DMS53 treated with DMSO at 0.1 percent for 48 hours (cell line): Measurements from ENCODE around the gene FOXO3.
A peak's percentile ranks its signal among the peaks of the same experiment; 100 is the strongest.
"Not testable (repeated sequence)": the region's sequence is repeated elsewhere in the genome, so short reads cannot be mapped to it uniquely, and the experiment has no call there.

ENCODE experiments used
- DNase-seq: peaks from one replicate; lab custom pipeline; 2025; ENCODE audit not compliant: unreplicated experiment; lab: John Stamatoyannopoulos, UW

FOXO3 gene

GRCh38 chr6:108681721-108682120 lies 121.0 kb downstream of the FOXO3 start:
- not testable (repeated sequence) for DNase-seq

DNA sequence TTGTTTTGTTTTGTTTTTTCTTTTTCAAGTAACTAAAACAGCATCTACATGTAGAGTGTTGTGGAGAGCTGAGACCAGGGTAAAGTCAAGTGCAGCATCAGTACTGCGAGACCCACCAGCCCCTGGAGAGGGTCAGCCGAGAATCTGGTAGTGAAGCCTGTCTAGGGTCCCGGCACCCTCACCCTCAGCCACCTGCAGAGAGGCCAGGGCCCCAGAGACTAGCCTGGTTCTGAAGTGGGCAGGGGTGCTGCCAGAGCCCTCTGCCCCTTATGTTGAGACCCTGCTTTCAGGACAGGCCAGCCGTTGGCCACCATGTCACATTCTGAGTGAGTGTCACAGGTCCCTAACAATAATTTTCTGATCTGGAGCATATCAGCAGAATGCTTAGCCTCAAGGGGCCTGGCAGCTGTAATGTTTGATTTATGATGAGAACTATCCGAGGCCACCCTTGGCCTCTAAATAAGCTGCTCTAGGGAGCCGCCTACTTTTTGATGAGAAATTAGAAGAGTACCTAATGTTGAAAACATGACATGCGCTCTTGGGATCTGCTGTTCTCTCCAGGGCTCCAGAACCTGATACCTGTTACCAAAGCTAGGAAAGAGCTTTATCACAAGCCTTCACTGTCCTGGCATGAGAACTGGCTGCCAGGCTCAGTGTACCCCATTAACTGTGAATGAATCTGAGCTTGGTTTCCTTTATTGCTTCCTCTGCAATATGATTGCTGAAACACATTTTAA lies 121.8 kb downstream of the FOXO3 start:
- DNase-seq: not testable (repeated sequence)

DNA sequence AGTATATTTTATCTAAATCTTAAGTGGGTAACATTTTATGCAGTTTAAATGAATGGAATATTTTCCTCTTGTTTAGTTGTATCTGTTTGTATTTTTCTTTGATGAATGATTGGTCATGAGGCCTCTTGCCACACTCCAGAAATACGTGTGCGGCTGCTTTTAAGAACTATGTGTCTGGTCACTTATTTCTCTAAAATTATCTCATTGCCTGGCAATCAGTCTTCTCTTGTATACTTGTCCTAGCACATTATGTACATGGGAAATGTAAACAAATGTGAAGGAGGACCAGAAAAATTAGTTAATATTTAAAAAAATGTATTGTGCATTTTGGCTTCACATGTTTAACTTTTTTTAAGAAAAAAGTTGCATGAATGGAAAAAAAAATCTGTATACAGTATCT lies 123.3 kb downstream of the FOXO3 start:
- not testable (repeated sequence) for DNase-seq

DNA sequence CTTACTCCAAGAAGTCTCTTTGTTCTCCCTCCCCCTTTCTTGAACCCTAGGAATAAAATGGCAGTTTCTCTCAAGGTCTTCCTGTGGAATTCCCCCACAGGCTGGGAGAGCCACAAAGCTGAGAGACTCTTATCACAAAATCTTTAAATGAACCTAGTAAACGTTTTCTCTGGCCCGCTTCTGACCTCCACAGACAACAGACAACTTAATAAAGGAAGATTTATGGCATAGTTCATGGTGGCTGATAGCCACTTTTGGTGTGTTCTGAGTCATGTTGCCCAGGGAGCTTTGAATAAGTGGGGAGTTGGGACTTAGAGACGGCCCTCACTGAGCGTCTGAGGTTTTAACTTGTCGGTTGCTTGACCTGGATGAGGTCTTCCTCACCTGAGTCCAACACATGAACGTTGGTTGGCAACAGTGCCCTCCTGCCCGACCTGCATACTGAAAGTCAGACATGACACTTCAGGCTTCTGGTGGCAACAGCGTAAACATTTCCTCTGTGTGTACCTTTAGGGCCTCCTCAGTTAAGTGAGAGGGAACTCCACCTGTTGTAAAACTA lies 124.1 kb downstream of the FOXO3 start:
- DNase-seq: no peak

DNA sequence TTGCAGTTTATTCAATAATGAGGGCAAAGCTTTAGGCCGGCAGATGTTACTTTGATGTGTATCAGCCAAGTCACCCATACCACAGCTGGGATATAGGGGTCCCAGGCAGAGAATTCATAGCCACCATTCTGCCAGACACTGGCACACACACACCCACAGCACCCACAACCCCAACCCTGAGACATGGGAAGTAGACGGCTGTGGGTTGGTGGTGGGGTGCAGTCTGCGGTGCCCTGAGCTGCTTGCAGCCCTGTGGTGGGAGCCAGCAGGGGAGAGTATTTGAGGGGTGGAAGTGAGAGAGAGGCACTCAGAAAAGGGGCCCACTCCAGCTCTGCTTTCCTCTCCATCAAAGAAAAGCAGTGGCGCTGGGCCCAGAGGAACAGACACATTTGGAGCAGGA lies 125.3 kb downstream of the FOXO3 start:
- no peak for DNase-seq

GRCh38 chr6:108686896-108687295 lies 126.2 kb downstream of the FOXO3 start:
- no peak for DNase-seq

- no peak for DNase-seq
These were observed 127.2 kb downstream of the FOXO3 start for GRCh38 chr6:108687921-108688320.

DNA sequence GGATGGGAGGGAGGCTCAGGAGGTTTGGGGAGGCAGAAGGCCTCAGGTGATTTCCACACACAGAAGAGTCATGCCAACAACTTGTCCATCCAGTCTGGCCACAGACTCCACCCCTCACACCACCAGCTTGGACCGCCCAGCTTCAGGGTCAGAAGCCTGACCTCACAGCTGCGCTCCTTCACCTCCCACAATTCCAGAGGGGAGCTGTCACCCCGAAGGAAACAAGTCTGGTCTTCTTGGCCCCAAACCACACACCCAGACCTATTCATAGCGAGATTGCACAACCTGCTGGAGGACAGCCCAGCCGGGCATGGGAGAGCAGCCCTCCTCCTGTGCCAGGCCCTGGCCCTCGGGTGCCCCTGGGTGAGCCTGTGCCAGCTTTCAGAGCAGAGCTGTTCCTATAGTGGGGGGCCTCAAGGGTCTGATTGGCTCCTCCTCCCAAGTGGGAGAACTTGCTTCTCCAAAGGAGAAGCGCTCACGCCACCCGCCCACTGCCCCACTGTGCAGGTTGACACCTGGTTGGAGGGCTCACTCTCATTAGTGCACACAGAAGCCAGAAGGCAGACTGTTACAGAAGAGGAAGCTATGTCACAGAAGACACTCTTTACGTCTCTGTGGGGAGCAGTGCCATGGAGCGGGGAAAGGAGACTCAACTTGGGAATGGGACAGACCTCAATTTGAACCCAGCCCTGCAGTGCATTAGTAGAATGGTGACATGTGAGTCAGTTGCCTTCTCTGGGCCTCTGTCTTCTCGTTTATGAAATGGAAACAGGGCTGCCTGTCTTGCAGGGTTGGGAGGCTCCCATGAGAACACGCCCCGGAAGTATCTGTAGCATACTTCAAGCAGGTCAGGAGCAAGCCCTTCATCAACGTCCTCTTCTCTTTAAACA lies 128.8 kb downstream of the FOXO3 start:
- DNase-seq: no peak

GRCh38 chr6:108690326-108691049 lies 129.8 kb downstream of the FOXO3 start:
- DNase-seq: no peak

GRCh38 chr6:108693430-108694154 lies 132.9 kb downstream of the FOXO3 start:
- no peak for DNase-seq

DNA sequence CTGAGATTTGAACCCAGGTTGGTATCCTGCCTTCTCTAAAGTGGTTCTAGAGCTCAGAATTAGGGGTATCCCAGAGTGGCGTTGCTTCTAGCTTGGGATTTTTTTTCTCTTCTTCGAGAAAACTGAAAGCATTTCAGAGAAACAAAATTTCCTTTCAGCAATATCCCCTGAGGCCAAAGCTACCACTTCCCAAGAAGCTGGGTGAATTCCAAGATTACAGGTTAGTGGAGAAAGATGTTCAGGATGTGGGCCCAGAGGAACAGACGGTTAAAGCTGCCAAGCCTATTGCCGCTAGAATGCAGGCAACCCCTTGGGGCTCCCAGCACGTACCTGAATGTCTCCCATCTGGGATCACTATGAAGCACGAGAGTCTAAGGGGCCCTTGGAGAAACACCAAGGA lies 134.1 kb downstream of the FOXO3 start:
- DNase-seq: no peak

GRCh38 chr6:108697561-108698161 lies 136.9 kb downstream of the FOXO3 start:
- DNase-seq: no peak

GRCh38 chr6:108698593-108699289 lies 138.0 kb downstream of the FOXO3 start:
- no peak for DNase-seq

GRCh38 chr6:108699290-108700041 lies 138.7 kb downstream of the FOXO3 start:
- no peak for DNase-seq

DNA sequence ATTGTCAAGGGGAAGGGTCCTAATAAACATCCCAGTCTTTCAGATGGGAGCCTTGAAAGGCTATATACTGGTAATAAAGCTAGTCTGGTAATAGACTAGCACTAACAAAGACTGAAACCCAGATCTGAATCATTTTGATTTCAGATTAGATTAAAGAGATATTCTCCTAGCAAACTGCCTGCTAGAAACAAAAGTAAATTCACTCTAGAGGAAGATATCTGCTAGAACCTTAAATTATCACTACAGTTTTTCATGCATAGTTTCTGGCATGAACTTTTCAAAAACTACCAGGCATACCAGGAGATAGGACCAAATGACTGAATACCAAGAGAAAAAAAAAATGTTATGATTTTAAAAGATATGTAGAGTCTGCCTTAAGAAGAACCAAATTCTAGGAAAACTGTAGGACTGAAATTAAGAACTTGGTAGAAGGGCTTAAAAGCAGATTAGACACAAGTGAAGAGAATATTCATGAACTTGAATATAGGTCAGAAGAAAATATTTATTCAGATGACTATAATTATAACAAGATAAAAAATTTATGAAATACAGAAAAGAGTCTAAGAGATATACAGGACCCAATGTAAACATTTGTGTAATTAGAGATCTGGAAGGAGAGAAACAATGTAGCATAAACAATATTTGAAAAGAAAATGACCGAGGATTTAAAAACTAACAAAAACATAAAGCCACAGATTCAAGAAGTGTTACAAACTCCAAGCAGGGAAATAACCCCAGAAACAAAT lies 141.6 kb downstream of the FOXO3 start:
- no peak for DNase-seq

DNA sequence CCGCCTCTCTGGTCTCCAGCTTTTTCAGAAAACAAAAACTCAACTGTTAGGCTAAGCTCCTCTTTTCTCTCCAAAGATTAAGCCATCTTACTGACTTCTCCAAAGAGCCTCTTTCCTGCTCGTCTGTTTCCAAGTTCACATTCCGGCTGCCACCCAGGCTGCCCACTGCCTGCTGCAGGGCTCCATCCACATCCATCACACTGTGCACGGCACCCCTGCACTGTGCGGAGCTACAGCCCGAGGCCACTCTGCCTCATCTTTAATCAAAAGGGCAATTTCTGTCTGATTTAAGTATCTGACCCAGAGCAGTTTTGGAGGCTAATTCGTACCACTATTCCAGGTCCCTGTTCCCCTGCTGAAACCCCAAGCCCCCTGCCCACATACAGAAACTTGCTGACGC lies 145.9 kb downstream of the FOXO3 start:
- DNase-seq: no peak

DNA sequence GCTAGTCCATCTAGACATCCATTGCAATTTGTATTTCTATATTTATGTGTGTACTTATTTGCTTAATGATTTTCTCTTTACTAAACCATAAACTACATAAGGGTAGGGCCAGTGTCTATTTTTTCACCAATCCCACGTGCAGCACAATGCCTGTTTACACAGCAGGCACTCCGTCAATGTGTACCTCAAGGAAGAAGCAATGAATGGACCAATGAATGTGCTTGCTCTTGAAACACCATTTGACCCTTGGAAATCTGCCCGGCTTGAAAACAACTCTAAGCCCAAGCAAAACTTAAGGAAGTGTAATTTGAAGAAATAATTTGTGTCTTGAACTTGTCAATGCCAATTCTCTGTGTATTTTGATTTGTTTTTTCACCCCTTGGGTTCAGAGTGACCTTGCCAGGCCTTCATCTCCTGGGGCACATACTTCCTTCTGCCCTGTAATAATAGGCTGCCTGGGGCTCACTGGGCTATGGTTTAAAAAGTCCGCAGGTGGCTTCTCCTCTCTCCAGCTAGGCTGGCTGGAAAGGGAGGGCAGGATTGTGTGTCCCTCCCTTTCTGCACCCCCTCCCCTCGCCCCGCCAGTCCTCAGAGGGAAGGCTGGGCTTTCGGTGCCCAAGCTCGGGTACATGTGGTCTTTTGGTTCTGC lies 146.7 kb downstream of the FOXO3 start:
- DNase-seq: peak; percentile 3

DNA sequence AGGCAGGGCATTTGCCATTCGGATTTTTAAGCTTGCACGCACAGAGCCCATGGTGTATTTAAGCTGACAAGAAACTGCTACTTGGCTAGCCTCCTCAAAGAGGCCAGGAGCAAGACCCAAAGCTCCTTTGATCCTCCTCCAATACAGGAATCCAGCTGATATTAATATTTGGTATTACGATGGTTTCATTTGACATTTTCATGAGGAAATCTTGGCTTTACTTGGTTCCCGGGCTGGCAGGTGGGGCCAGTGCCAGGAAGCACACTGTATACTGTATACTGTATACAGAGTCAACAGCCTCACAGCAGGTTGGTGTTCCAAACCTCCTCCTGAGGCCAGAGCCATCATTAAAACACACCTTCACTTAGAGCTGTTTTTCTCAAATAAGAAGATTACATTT lies 149.3 kb downstream of the FOXO3 start:
- DNase-seq: no peak
